ENCODE measurements around the gene SLF2. TPM values are rescaled to one million over a fixed set of nuclear protein-coding genes. Genes with fewer than 3 reads are reported as not detected.

Gene SLF2
- total and polyA plus RNA-seq, 8 donors: 9.5 to 16.8 (median 11.8) TPM

- FAIRE-seq (no peak), DNase-seq (no peak), ATAC-seq (no peak)
- H3K27ac ChIP-seq: no peak overlapping the region
- H3K9me3 ChIP-seq: no peaks in the 10 kb centered on the region
- no peaks in the 10 kb centered on the region for H3K4me1 ChIP-seq
- peaks cover 0 to 6% (median 0%) of the 10 kb centered on the region in 4 donors for H3K27me3 ChIP-seq
- intact Hi-C loops (cut with DNase I): no loop called here
- H3K36me3 ChIP-seq: no peaks in the 10 kb centered on the region
- no peak overlapping the region for H3K4me3 ChIP-seq
- WGBS, 2 donors: 40 to 45% methylated on average over 3 of the region's 3 CpGs
- no peak for TF ChIP-seq CTCF (IDR thresholded peaks at IDR 0.05)
Observed at GRCh38 chr10:100894033-100894432, 18.7 kb upstream of the SLF2 start.

- Histone ChIP-seq H3K27ac (no peak overlapping the region), H3K4me1 (no peaks in the 10 kb centered on the region), H3K9me3 (no peaks in the 10 kb centered on the region), H3K36me3 (no peaks in the 10 kb centered on the region), H3K27me3 (peaks cover 0 to 6% (median 0%) of the 10 kb centered on the region in 4 donors), H3K4me3 (no peak overlapping the region)
- no peak for DNase-seq
- no peak for ATAC-seq
- intact Hi-C loops (cut with DNase I): no loop called here
- WGBS, 2 donors: 66 to 73% methylated on average over 7 of the region's 7 CpGs
- TF ChIP-seq CTCF (IDR thresholded peaks at IDR 0.05): no peak
- no peak for FAIRE-seq
Observed at GRCh38 chr10:100894589-100895294, 18.0 kb upstream of the SLF2 start.

- no peaks in the 10 kb centered on the region for H3K36me3 ChIP-seq
- TF ChIP-seq CTCF (IDR thresholded peaks at IDR 0.05): no peak
- DNase-seq: no peak
- H3K4me3 ChIP-seq: no peak overlapping the region
- WGBS, 2 donors: 31 to 38% methylated on average over 4 of the region's 4 CpGs
- intact Hi-C loops (cut with DNase I): no loop called here
- H3K9me3 ChIP-seq: no peaks in the 10 kb centered on the region
- peaks cover 0 to 6% (median 0%) of the 10 kb centered on the region in 4 donors for H3K27me3 ChIP-seq
- ATAC-seq: no peak
- H3K27ac ChIP-seq: no peak overlapping the region
- H3K4me1 ChIP-seq: no peaks in the 10 kb centered on the region
- FAIRE-seq: no peak
Observed at GRCh38 chr10:100895346-100895745, 17.4 kb upstream of the SLF2 start.

GRCh38 chr10:100895896-100896295 lies 16.9 kb upstream of the SLF2 start:
- peaks cover 0 to 6% (median 0%) of the 10 kb centered on the region in 4 donors for H3K27me3 ChIP-seq
- no peak for ATAC-seq
- no peaks in the 10 kb centered on the region for H3K36me3 ChIP-seq
- no peak for DNase-seq
- WGBS, 2 donors: 91 to 95% methylated on average over 3 of the region's 3 CpGs
- intact Hi-C loops (cut with DNase I): no loop called here
- FAIRE-seq: no peak
- H3K27ac ChIP-seq: no peak overlapping the region
- H3K4me1 ChIP-seq: no peaks in the 10 kb centered on the region
- TF ChIP-seq CTCF (IDR thresholded peaks at IDR 0.05): no peak
- no peaks in the 10 kb centered on the region for H3K9me3 ChIP-seq
- no peak overlapping the region for H3K4me3 ChIP-seq

DNA sequence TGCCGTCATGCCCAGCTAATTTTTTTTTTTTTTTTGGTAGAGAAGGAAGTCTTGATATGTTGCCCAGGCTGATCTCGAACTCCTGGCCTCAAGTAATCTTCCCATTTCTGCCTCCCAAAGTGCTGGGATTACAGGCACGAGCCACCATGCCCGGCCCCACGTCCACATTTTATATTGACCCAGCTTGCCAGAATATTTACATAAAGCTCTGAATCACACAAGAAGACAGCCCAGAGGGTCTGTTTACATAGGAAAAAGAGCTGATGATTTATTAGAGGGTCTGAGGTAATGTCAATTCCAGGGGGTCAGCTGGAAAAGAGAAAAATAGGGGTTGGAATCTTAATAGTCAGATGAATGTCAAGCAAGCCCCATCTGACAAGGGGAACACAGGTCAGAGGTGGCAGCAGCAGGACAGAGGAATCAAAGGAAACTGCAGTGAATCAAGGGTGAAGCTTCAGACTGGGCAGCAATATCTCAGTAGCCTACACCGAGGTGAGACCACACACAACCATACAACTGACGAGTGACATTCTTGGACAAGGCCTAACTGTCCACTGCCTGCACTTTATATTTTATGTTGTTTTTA lies 15.8 kb upstream of the SLF2 start:
- DNase-seq (no peak), ATAC-seq (no peak), FAIRE-seq (no peak)
- Histone ChIP-seq H3K4me1 (no peaks in the 10 kb centered on the region), H3K9me3 (no peaks in the 10 kb centered on the region), H3K27ac (no peak overlapping the region), H3K27me3 (peaks cover 0 to 6% (median 0%) of the 10 kb centered on the region in 4 donors), H3K36me3 (no peaks in the 10 kb centered on the region), H3K4me3 (no peak overlapping the region)
- TF ChIP-seq CTCF (IDR thresholded peaks at IDR 0.05): no peak
- intact Hi-C loops (cut with DNase I): no loop called here
- WGBS, 2 donors: 64 to 68% methylated on average over 7 of the region's 7 CpGs

Measured in pancreas (tissue), 10 donors.